Prostate gland (tissue), 1 donor: Measurements from ENCODE around the gene MMP15.
"Not testable (repeated sequence)": the region's sequence is repeated elsewhere in the genome, so short reads cannot be mapped to it uniquely, and the experiment has no call there.

Experiments
- POLR2A ChIP-seq: fragments of 450-650 bp; IDR thresholded peaks from one replicate; pipeline ENCODE4 v1.6.1; 2016; ENCODE audit warnings: antibody characterized with exemption, mild to moderate bottlenecking
- POLR2AphosphoS5 ChIP-seq: sonication (generic); formaldehyde crosslinking; IDR thresholded peaks from one replicate; pipeline ENCODE4 v1.6.1; 2017; ENCODE audit warnings: antibody characterized with exemption

DNA sequence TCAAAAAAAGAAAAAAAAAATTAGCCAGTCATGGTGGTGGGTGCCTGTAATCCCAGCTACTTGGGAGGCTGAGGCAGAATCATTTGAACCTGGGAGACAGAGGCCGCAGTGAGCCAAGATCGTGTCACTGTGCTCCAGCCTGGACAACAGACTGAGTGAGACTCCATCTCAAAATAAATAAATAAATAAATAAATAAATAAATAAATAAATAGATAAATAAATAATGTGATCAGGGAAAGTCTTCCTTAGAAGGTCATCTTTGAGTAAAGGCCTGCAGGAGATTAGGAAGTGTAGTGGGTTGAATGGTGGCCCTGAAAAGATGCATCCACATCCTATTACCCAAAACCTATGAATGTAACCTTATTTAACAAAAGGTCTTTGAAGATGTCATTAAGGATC is 47.5 kb downstream of the MMP15 start:
- TF ChIP-seq POLR2AphosphoS5, POLR2A: not testable (repeated sequence)
